Left lung (tissue), 10 donors: ENCODE results near the gene USP35. TPM values are rescaled to one million over a fixed set of nuclear protein-coding genes. Genes with fewer than 3 reads are reported as not detected.
"Not testable (repeated sequence)": the region's sequence is repeated elsewhere in the genome, so short reads cannot be mapped to it uniquely, and the experiment has no call there.

Source experiments
- ATAC-seq: fragments of 200-7000 bp; cut with Tn5 transposase; one replicate; pipeline ENCODE4 v1.9.1; 2020; ENCODE audit warnings: moderate library complexity
- DNase-seq, 4 donors: peaks; one replicate each; pipeline ENCODE4 v3.0.0-alpha.2; 2013 to 2020
- H3K27ac ChIP-seq, 2 donors: fragments of 200-600 bp; sonication (generic) in 1 of 2; one replicate each; pipeline versions ENCODE4 v1.5.0 to v1.8.0; 2020 to 2021
- H3K27me3 ChIP-seq, 2 donors: fragments of 200-600 bp; sonication (generic) in 1 of 2; one replicate each; pipeline versions ENCODE4 v1.5.0 to v1.8.0; 2020 to 2021
- H3K36me3 ChIP-seq, 2 donors: fragments of 200-600 bp; sonication (generic) in 1 of 2; one replicate each; pipeline versions ENCODE4 v1.5.0 to v1.8.0; 2020 to 2021
- H3K4me1 ChIP-seq, 2 donors: fragments of 200-600 bp; one replicate each; pipeline ENCODE4 v1.8.0; 2021
- H3K4me3 ChIP-seq, 2 donors: fragments of 200-600 bp; sonication (generic) in 1 of 2; one replicate each; pipeline versions ENCODE4 v1.5.0 to v1.8.0; 2020 to 2021; ENCODE audit warnings: mild to moderate bottlenecking in 1 of 2
- H3K9me3 ChIP-seq, 2 donors: fragments of 200-600 bp; sonication (generic) in 1 of 2; one replicate each; pipeline versions ENCODE4 v1.5.0 to v1.8.0; 2020 to 2021
- intact Hi-C, 2 donors: fragments of 100-400 bp; cut with DNase I; formaldehyde crosslinking; loops; one replicate each; pipeline versions ENCODE4 v1.11.2 to v1.14.2; 2022
- polyA plus RNA-seq, 6 donors: library from polyadenylated mRNA; unstranded; fragments of 120-200 nt; gene quantifications; one replicate each; pipeline ENCODE4 v1.2.1, GENCODE V29; 2013; ENCODE audit not compliant: insufficient read length in 6 of 6
- total RNA-seq, 2 donors: library from RNA; stranded (reverse); fragmentation: NEBNext Ultra II Directional; extraction: Animal tissue kit (Norgen Biotek cat#: 25700); gene quantifications; one replicate each; pipeline ENCODE4 v1.2.1, GENCODE V29; 2021
- TF ChIP-seq, protein P1 (sequence below), 2 donors: fragments of 200-600 bp; sonication (generic) in 1 of 2; IDR thresholded peaks; one replicate each; pipeline versions ENCODE4 v1.5.0 to v1.8.0; 2021; ENCODE audit warnings: antibody characterized with exemption in 2 of 2
- donor health status: DM: no; HTN: yes; CAD: no.
- donor health status: DM: no; HTN: no; CAD: no.

Gene USP35
- total and polyA plus RNA-seq, 8 donors = 5.8 to 8.2 (median 6.9) TPM

- Histone ChIP-seq H3K4me3 (no peak overlapping the region), H3K36me3 (peaks cover 5 to 100% of the 10 kb centered on the region in 2 donors), H3K27me3 (no peaks in the 10 kb centered on the region), H3K4me1 (no peaks in the 10 kb centered on the region), H3K27ac (no peak overlapping the region), H3K9me3 (no peaks in the 10 kb centered on the region)
- ATAC-seq (no peak), DNase-seq (no peak)
- TF ChIP-seq, protein P1, sequence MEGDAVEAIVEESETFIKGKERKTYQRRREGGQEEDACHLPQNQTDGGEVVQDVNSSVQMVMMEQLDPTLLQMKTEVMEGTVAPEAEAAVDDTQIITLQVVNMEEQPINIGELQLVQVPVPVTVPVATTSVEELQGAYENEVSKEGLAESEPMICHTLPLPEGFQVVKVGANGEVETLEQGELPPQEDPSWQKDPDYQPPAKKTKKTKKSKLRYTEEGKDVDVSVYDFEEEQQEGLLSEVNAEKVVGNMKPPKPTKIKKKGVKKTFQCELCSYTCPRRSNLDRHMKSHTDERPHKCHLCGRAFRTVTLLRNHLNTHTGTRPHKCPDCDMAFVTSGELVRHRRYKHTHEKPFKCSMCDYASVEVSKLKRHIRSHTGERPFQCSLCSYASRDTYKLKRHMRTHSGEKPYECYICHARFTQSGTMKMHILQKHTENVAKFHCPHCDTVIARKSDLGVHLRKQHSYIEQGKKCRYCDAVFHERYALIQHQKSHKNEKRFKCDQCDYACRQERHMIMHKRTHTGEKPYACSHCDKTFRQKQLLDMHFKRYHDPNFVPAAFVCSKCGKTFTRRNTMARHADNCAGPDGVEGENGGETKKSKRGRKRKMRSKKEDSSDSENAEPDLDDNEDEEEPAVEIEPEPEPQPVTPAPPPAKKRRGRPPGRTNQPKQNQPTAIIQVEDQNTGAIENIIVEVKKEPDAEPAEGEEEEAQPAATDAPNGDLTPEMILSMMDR (IDR thresholded peaks at IDR 0.05) = no peak
- intact Hi-C loops = loop anchor here in 1 of 2 donors (10.0 kb wide), 2 partner anchors 195 to 345 kb away; partner anchors contain the start of gene GAB2
These were observed 30.9 kb downstream of the USP35 start for GRCh38 chr11:78219493-78220217.

- no peak overlapping the region for H3K4me3 ChIP-seq
- intact Hi-C loops = loop anchor here in 1 of 2 donors (10.0 kb wide), 2 partner anchors 194 to 344 kb away; partner anchors contain the start of gene GAB2
- no peaks in the 10 kb centered on the region for H3K9me3 ChIP-seq
- H3K4me1 ChIP-seq = no peaks in the 10 kb centered on the region
- TF ChIP-seq, protein P1 (IDR thresholded peaks at IDR 0.05) = no peak
- H3K27me3 ChIP-seq = no peaks in the 10 kb centered on the region
- H3K27ac ChIP-seq = no peak overlapping the region
- DNase-seq (no peak), ATAC-seq (no peak)
- H3K36me3 ChIP-seq = peaks cover 5 to 100% of the 10 kb centered on the region in 2 donors
These were observed 31.8 kb downstream of the USP35 start for GRCh38 chr11:78220218-78221157.

DNA sequence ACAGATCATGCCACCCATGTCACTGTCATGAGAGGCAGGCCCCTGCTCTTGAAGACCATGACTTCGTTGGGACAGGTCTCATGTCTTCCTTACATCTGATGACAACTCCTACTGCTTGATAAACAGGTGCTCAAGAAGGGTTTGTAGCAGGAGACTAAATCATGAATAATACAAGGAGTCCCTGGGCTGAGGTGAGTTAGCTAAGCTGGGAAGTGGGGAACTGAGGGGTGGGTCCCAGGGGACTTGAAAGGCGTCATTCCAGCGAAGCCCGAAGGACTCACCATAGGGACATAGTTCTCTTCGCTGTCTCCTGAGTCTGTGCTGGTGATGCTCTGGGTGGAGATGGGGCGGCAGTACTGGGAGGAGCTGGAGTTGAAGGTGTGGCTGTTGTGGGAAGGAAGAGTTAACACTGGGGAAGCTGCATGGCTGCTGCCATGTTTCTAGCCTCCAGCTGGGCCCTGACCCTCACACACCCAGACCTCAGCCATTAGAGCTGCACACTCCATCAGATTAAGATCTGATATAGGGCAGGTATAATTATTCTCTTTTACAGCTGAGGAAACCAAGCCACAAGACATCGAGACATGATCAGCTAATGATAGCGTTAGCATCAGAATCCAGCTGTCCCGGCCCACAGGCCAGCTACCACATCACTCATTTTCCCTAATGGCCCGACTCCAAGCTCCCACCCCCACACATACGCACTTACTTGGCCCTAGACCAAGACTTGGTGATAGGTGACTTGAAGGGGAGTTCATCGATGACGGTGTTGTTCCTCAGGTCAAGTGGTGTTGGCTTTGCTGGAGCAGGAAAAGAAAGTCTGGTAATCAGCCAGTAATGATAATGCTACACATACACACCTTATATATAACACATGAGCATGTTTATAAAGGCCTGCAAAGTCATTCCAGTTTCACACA lies 32.9 kb downstream of the USP35 start:
- no peaks in the 10 kb centered on the region for H3K27me3 ChIP-seq
- H3K4me3 ChIP-seq = no peak overlapping the region
- TF ChIP-seq, protein P1 (IDR thresholded peaks at IDR 0.05) = no peak
- no peaks in the 10 kb centered on the region for H3K9me3 ChIP-seq
- no peaks in the 10 kb centered on the region for H3K4me1 ChIP-seq
- no peak for ATAC-seq
- no peak overlapping the region for H3K27ac ChIP-seq
- intact Hi-C loops = loop anchor here in 1 of 2 donors (10.0 kb wide), 2 partner anchors 193 to 343 kb away; partner anchors contain the start of gene GAB2
- H3K36me3 ChIP-seq = peaks cover 5 to 100% of the 10 kb centered on the region in 2 donors
- no peak for DNase-seq

DNA sequence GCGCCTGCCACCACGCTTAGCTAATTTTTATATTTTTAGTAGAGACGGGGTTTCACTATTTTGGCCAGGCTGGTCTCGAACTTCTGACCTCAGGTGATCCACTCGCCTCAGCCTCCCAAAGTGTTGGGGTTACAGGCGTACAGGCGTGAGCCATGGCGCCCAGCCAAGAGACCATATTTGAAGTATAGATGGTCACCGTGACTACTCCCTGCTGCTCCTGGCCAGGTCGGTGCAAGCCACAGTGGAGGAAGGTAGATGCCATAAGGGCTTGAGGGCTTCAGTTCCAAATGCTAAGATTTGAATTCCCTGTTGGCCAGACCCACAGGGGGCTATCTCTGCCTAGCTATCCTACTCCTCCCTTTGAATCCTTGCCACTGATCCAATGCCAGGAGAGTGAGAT lies 34.0 kb downstream of the USP35 start:
- not testable (repeated sequence) for H3K27ac ChIP-seq, H3K27me3 ChIP-seq, DNase-seq, H3K4me1 ChIP-seq, ATAC-seq, H3K4me3 ChIP-seq, H3K9me3 ChIP-seq
- peaks cover 5 to 93% of the 10 kb centered on the region in 2 donors for H3K36me3 ChIP-seq
- intact Hi-C loops = loop anchor here in 1 of 2 donors (10.0 kb wide), 2 partner anchors 192 to 342 kb away; partner anchors contain the start of gene GAB2
